Fibroblast of villous mesenchyme (primary cell): ENCODE data around the gene MRGPRX2. TPM values are rescaled to one million over a fixed set of nuclear protein-coding genes. Genes with fewer than 3 reads are reported as not detected.

Source experiments
- DNase-seq: peaks from one replicate; pipeline ENCODE4 v3.0.0-alpha.2; 2010; ENCODE audit warnings: low read depth
- H3K4me3 ChIP-seq: 2 replicates; pipeline ENCODE4 v1.5.1; 2011; ENCODE audit warnings: low read depth, mild to moderate bottlenecking, low read length
- CTCF ChIP-seq: IDR thresholded peaks from 2 replicates; pipeline ENCODE4 v1.5.1; 2012; ENCODE audit warnings: low read depth, mild to moderate bottlenecking, low read length; ENCODE audit not compliant: insufficient read depth
- total RNA-seq: library from RNA; depleted of rRNA; stranded (reverse); fragments of >200 nt; gene quantifications from 2 replicates; pipeline ENCODE4 v1.2.3, GENCODE V29; 2012

The MRGPRX2 gene
- total RNA-seq, 1 donor = not detected

GRCh38 chr11:19039409-19039808, 21.1 kb downstream of the MRGPRX2 start:
- TF ChIP-seq CTCF = no peak

GRCh38 chr11:19032990-19033389, 27.5 kb downstream of the MRGPRX2 start:
- TF ChIP-seq CTCF = no peak
- no peak for DNase-seq
- no peak overlapping the region for H3K4me3 ChIP-seq

More at GRCh38 chr11:19039409-19039808, 21.1 kb downstream of the MRGPRX2 start:
- DNase-seq = no peak
- H3K4me3 ChIP-seq = no peak overlapping the region

GRCh38 chr11:19027829-19028595, 32.5 kb downstream of the MRGPRX2 start:
- peak; percentile 5 for DNase-seq
- H3K4me3 ChIP-seq = no peak overlapping the region
- TF ChIP-seq CTCF = no peak

- no peak for TF ChIP-seq CTCF
- no peak overlapping the region for H3K4me3 ChIP-seq
- DNase-seq = no peak
Observed at GRCh38 chr11:19026862-19027261, 33.7 kb downstream of the MRGPRX2 start.

GRCh38 chr11:19025481-19026406, 34.8 kb downstream of the MRGPRX2 start:
- DNase-seq = no peak
- H3K4me3 ChIP-seq = no peak overlapping the region
- TF ChIP-seq CTCF = no peak

GRCh38 chr11:19020831-19021230, 39.7 kb downstream of the MRGPRX2 start:
- no peak overlapping the region for H3K4me3 ChIP-seq
- TF ChIP-seq CTCF = no peak
- no peak for DNase-seq
